Coronary artery (tissue), 2 donors: ENCODE results near the gene CDC42BPA.

Experiments
- DNase-seq: peaks from one replicate; pipeline ENCODE4 v3.0.0-alpha.2; 2017; ENCODE audit warnings: low spot score
- H3K27ac ChIP-seq, 2 donors: fragments of 200-600 bp; sonication (generic); one replicate each; pipeline ENCODE4 v1.5.1; 2016 to 2019
- H3K4me3 ChIP-seq: fragments of 200-600 bp; sonication (generic); 2 replicates; pipeline ENCODE4 v1.5.1; 2016; ENCODE audit warnings: mild to moderate bottlenecking, moderate library complexity
- TF ChIP-seq, protein P1 (sequence below): fragments of 200-600 bp; sonication (generic); IDR thresholded peaks from one replicate; pipeline ENCODE4 v1.5.1; 2019; ENCODE audit warnings: antibody characterized with exemption

The CDC42BPA gene

DNA sequence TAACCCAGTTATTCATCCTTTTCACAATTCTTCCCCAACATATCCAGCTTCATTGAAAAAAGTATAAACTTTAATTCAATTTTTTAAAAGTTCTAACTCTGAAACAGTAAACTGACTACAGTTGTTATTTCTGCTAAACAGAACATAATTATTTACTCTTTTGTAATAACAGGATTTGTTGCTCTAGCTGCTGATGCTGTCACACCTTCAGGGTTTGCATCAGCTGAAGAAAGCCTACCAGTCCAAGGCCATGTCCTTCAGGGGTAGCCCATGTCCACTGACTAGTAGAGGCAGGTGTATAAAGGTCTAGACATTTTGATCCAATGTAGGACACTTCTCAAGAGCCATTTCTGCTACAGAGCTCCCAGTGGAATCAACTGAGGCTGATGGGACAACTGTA is 107.7 kb downstream of the CDC42BPA start:
- TF ChIP-seq, protein P1, sequence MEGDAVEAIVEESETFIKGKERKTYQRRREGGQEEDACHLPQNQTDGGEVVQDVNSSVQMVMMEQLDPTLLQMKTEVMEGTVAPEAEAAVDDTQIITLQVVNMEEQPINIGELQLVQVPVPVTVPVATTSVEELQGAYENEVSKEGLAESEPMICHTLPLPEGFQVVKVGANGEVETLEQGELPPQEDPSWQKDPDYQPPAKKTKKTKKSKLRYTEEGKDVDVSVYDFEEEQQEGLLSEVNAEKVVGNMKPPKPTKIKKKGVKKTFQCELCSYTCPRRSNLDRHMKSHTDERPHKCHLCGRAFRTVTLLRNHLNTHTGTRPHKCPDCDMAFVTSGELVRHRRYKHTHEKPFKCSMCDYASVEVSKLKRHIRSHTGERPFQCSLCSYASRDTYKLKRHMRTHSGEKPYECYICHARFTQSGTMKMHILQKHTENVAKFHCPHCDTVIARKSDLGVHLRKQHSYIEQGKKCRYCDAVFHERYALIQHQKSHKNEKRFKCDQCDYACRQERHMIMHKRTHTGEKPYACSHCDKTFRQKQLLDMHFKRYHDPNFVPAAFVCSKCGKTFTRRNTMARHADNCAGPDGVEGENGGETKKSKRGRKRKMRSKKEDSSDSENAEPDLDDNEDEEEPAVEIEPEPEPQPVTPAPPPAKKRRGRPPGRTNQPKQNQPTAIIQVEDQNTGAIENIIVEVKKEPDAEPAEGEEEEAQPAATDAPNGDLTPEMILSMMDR = no peak
- DNase-seq = no peak
- Histone ChIP-seq H3K4me3 (no peak overlapping the region), H3K27ac (no peak overlapping the region)

DNA sequence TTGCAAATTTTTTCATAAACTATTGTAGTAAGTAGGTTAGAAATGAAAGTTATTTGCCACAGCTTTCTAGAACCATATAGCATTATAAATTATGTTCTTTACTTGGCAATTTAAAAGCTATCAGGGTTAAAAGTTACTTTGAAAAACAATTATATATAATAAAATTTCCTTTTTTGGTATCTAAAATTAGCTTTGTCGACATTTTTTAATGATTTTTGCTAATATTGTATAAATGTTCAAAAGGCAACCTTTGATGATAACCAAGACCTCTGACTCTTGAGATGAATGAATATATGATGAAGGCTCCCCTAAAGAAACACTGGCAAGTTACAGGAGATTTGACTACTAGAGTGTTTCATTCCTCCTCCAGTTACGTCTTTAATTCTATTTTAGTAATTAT is 121.2 kb downstream of the CDC42BPA start:
- no peak for DNase-seq
- TF ChIP-seq, protein P1 = no peak
- Histone ChIP-seq H3K4me3 (no peak overlapping the region), H3K27ac (no peak overlapping the region)

DNA sequence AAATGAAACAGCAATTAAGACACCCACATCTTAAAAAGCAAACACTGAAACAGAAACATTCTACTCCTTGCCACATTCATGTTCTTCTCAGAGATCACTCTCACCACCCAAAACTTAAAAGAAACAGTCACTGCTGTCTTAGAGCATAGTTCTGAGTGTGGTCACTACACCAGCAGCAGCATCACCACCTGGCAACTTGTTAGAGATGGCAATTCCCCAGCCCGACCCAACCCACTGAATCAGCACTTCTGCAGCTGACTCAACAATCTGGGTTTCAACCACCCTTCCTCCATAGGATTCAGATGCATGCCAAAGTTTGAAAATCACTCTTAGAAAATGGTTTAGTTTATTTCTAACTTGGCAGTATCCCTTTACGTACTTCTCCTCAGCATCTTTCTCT is 126.1 kb downstream of the CDC42BPA start:
- no peak for DNase-seq
- TF ChIP-seq, protein P1 = no peak
- Histone ChIP-seq H3K4me3 (no peak overlapping the region), H3K27ac (no peak overlapping the region)

DNA sequence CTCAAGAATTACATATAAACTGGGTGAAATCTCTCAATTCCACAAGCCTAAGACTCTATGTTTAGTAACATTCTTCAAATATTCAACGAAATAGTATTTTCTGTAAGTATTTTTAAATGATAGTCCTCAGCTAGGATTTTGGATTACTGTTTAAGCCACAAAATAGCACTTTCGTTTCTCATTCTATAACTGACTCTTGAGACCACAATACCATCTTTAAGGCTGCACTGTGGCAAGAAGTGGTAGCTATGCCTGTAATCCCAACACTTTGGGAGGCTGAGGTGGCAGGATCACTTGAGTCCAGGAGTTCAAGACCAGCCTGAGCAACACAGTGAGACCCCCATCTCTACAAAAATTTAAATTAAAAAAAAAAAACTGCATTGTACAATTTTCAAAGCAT is 126.7 kb downstream of the CDC42BPA start:
- Histone ChIP-seq H3K4me3 (no peak overlapping the region), H3K27ac (no peak overlapping the region)
- DNase-seq = no peak
- TF ChIP-seq, protein P1 = no peak

DNA sequence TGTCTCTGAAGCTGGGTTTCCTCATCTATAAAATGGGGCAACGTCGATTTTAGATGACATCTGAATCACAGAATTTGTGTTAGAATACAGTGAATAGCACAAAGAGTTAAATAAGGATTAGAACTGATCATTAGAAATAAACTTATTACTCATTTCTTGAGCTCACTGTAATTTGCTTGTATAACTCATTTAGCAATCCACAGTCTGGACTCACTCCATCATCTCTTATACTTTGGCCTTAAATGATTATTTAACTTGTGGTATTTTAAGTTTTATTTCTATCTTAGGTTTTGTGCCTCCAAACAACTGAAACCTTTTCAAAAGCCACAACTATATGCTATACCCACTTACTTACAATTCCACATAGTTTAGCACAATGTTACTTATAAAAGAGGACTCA is 128.0 kb downstream of the CDC42BPA start:
- TF ChIP-seq, protein P1 = no peak

DNA sequence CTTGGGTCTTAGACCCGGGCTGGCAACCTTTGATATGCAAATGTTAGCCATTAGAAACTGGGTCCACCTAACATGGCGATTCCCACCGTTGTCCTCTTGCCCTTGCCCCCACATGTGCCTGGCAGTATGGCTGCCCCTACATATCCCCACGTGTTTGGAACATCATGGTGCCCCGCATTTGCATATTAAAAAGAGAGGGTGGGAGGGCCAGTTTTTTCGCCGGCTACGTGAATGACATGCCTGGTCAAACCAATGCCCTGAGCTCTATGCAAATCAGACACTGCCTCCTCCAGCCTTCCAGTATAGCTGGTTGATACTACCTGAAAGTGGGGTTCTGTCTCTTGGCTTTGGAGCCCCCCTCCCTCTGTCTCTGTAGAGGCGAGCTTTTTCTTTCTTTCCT is 133.0 kb downstream of the CDC42BPA start:
- no peak overlapping the region for H3K27ac ChIP-seq
- H3K4me3 ChIP-seq = no peak overlapping the region
- TF ChIP-seq, protein P1 = no peak
- no peak for DNase-seq

More for the DNA sequence above, 128.0 kb downstream of the CDC42BPA start:
- DNase-seq = no peak
- H3K4me3 ChIP-seq = no peak overlapping the region
- no peak overlapping the region for H3K27ac ChIP-seq

DNA sequence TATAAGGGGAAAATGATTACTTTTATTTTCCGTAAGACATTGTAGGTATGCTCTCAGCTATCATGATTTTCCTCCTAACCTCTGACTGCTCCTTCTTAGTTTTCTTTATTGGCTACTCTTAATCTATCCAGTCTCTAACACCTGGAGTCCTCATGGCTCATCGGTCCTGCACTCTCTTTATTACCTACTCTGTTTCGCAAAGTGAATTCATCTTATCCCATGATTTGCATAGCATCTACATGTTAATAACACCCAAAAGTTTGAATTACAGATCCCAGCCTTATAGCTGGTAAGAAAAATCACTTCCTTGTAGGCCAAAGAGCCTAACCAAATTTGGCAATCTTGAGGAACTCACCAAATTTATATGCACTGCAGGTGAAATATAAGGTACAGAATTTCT is 136.3 kb downstream of the CDC42BPA start:
- Histone ChIP-seq H3K27ac (no peak overlapping the region), H3K4me3 (no peak overlapping the region)
- DNase-seq = no peak
- TF ChIP-seq, protein P1 = no peak
